Activated CD8-positive, alpha-beta memory T cell treated with anti-CD3 and anti-CD28 coated beads for 48 hours (primary cell): Measurements from ENCODE around the gene PTCSC3.
"Not testable (repeated sequence)": the region's sequence is repeated elsewhere in the genome, so short reads cannot be mapped to it uniquely, and the experiment has no call there.

Experiments used
- DNase-seq, 3 experiments: peaks; one replicate each; pipeline ENCODE4 v3.0.0-alpha.2; 2020; ENCODE audit warnings: low read depth in 2 of 3, low spot score in 2 of 3

The PTCSC3 gene

GRCh38 chr14:36174767-36175424 lies 1.6 kb downstream of the PTCSC3 start:
- DNase-seq, result no peak

GRCh38 chr14:36173161-36173560 lies 3.4 kb downstream of the PTCSC3 start:
- no peak for DNase-seq

- DNase-seq, result no peak
Measured at GRCh38 chr14:36171607-36172006, 4.9 kb downstream of the PTCSC3 start.

- no peak for DNase-seq
Measured at GRCh38 chr14:36167431-36167830, 9.1 kb downstream of the PTCSC3 start.

- DNase-seq, result no peak
Measured at GRCh38 chr14:36163451-36163850, 13.1 kb downstream of the PTCSC3 start.

- DNase-seq, result no peak
Measured at GRCh38 chr14:36162267-36162666, 14.3 kb downstream of the PTCSC3 start.

GRCh38 chr14:36161776-36162175 lies 14.7 kb downstream of the PTCSC3 start:
- no peak for DNase-seq

GRCh38 chr14:36151335-36151734 lies 25.2 kb downstream of the PTCSC3 start:
- DNase-seq, result no peak

GRCh38 chr14:36134038-36134437 lies 42.5 kb downstream of the PTCSC3 start:
- no peak for DNase-seq

- DNase-seq, result no peak
Measured at GRCh38 chr14:36132826-36133225, 43.7 kb downstream of the PTCSC3 start.

- DNase-seq, result no peak
Measured at GRCh38 chr14:36130186-36130585, 46.3 kb downstream of the PTCSC3 start.

- DNase-seq, result no peak
Measured at GRCh38 chr14:36129181-36129580, 47.3 kb downstream of the PTCSC3 start.

- DNase-seq, result no peak
Measured at GRCh38 chr14:36113341-36113740, 63.2 kb downstream of the PTCSC3 start.

- no peak for DNase-seq
Measured at GRCh38 chr14:36111822-36112583, 64.5 kb downstream of the PTCSC3 start.

- no peak for DNase-seq
Measured at GRCh38 chr14:36105401-36105800, 71.1 kb downstream of the PTCSC3 start.

GRCh38 chr14:36104258-36104657 lies 72.3 kb downstream of the PTCSC3 start:
- not testable (repeated sequence) for DNase-seq

GRCh38 chr14:36099619-36100018 lies 76.9 kb downstream of the PTCSC3 start:
- DNase-seq, result no peak

- DNase-seq, result no peak
Measured at GRCh38 chr14:36097356-36097755, 79.2 kb downstream of the PTCSC3 start.

- DNase-seq, result no peak
Measured at GRCh38 chr14:36096090-36096489, 80.4 kb downstream of the PTCSC3 start.

GRCh38 chr14:36094963-36095362 lies 81.6 kb downstream of the PTCSC3 start:
- no peak for DNase-seq

GRCh38 chr14:36091096-36091495 lies 85.4 kb downstream of the PTCSC3 start:
- no peak for DNase-seq

- no peak for DNase-seq
Measured at GRCh38 chr14:36087411-36087810, 89.1 kb downstream of the PTCSC3 start.
